ENCODE results near the gene PNMA8C.

GRCh38 chr19:46390121-46390858, 38.4 kb downstream of the PNMA8C start:
- TF ChIP-seq, protein P1, sequence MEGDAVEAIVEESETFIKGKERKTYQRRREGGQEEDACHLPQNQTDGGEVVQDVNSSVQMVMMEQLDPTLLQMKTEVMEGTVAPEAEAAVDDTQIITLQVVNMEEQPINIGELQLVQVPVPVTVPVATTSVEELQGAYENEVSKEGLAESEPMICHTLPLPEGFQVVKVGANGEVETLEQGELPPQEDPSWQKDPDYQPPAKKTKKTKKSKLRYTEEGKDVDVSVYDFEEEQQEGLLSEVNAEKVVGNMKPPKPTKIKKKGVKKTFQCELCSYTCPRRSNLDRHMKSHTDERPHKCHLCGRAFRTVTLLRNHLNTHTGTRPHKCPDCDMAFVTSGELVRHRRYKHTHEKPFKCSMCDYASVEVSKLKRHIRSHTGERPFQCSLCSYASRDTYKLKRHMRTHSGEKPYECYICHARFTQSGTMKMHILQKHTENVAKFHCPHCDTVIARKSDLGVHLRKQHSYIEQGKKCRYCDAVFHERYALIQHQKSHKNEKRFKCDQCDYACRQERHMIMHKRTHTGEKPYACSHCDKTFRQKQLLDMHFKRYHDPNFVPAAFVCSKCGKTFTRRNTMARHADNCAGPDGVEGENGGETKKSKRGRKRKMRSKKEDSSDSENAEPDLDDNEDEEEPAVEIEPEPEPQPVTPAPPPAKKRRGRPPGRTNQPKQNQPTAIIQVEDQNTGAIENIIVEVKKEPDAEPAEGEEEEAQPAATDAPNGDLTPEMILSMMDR (IDR thresholded peaks at IDR 0.05) = no peak
- TF ChIP-seq POLR2A (IDR thresholded peaks at IDR 0.05) (no peak), EP300 (IDR thresholded peaks at IDR 0.05) (no peak)
